Hypothalamus (tissue), 51 donors: ENCODE results near the gene MSMB.
"Not testable (repeated sequence)": the region's sequence is repeated elsewhere in the genome, so short reads cannot be mapped to it uniquely, and the experiment has no call there.

Experiments
- DNase-seq, 51 donors: peaks; one replicate each; lab custom pipeline; 2025; lab: John Stamatoyannopoulos, UW

MSMB gene

GRCh38 chr10:46046261-46046660, at the start of gene MSMB:
MSMB (minus strand) TSS chr10:46046269; CDS start chr10:46046237, 32 bp downstream.
- no peak for DNase-seq

- DNase-seq: no peak
Measured at GRCh38 chr10:46094931-46095750, 49.1 kb upstream of the MSMB start.

- no peak for DNase-seq
Measured at GRCh38 chr10:46094197-46094500, 48.1 kb upstream of the MSMB start.

GRCh38 chr10:46093316-46094196, 47.5 kb upstream of the MSMB start:
- DNase-seq: not testable (repeated sequence)

- no peak for DNase-seq
Measured at GRCh38 chr10:46092524-46093081, 46.5 kb upstream of the MSMB start.

GRCh38 chr10:46091828-46092523, 45.9 kb upstream of the MSMB start:
- no peak for DNase-seq

- DNase-seq: no peak
Measured at GRCh38 chr10:46091080-46091827, 45.2 kb upstream of the MSMB start.

GRCh38 chr10:46090258-46090812, 44.3 kb upstream of the MSMB start:
- no peak for DNase-seq

- DNase-seq: not testable (repeated sequence)
Measured at GRCh38 chr10:46087381-46087780, 41.3 kb upstream of the MSMB start.

GRCh38 chr10:46084321-46085165, 38.5 kb upstream of the MSMB start:
- DNase-seq: no peak

GRCh38 chr10:46080886-46081285, 34.8 kb upstream of the MSMB start:
- no peak for DNase-seq

GRCh38 chr10:46079831-46080585, 33.9 kb upstream of the MSMB start:
- DNase-seq: no peak

GRCh38 chr10:46077731-46078413, 31.8 kb upstream of the MSMB start:
- no peak for DNase-seq

- DNase-seq: no peak
Measured at GRCh38 chr10:46077141-46077554, 31.1 kb upstream of the MSMB start.

GRCh38 chr10:46075869-46076268, 29.8 kb upstream of the MSMB start:
- DNase-seq: no peak

- no peak for DNase-seq
Measured at GRCh38 chr10:46074196-46074946, 28.3 kb upstream of the MSMB start.

GRCh38 chr10:46073564-46073963, 27.5 kb upstream of the MSMB start:
- no peak for DNase-seq
